AG08395 (cell line): ENCODE data around the gene NCAPH2.

Experiments
- DNase-seq: peaks from one replicate; pipeline ENCODE4 v3.0.0; 2012; ENCODE audit warnings: mixed read lengths, low spot score

NCAPH2 gene

DNA sequence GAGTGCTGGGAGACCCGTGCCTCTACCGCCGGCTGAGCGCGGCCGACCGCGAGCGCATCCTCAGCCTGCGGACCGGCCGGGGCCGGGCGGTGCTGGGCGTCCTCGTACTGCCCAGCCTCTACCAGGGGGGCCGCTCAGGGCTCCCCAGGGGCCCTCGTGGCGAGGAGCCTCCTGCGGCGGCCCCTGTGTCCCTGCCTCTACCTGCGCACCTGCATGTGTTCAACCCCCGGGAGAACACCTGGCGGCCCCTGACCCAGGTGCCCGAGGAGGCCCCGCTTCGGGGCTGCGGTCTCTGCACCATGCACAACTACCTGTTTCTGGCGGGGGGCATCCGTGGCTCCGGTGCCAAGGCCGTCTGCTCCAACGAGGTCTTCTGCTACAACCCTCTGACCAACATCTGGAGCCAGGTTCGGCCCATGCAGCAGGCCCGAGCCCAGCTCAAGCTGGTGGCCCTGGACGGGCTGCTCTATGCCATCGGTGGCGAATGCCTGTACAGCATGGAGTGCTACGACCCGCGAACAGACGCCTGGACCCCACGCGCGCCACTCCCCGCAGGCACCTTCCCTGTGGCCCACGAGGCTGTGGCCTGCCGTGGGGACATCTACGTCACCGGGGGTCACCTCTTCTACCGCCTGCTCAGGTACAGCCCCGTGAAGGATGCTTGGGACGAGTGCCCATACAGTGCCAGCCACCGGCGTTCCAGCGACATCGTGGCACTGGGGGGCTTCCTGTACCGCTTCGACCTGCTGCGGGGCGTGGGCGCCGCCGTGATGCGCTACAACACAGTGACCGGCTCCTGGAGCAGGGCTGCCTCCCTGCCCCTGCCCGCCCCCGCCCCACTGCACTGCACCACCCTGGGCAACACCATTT, 41.1 kb downstream of the NCAPH2 start:
- no peak for DNase-seq

DNA sequence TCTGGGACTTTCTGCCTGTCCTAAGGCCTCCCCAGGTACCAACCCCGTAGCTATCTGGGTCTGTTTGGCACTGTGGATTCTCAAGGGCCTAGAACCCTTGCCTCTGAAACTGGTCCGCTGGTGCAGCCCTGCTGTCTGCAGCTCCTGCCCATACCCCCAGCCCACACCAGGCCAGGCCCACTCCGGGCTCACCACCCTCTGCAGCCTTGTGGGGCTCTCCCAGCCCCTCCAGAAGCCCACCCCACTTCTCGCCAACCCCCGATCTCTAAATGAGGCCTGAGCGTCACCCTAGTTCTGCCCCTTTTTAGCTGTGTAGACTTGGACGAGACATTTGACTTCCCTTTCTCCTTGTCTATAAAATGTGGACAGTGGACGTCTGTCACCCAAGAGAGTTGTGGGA, 42.4 kb downstream of the NCAPH2 start:
- no peak for DNase-seq

DNA sequence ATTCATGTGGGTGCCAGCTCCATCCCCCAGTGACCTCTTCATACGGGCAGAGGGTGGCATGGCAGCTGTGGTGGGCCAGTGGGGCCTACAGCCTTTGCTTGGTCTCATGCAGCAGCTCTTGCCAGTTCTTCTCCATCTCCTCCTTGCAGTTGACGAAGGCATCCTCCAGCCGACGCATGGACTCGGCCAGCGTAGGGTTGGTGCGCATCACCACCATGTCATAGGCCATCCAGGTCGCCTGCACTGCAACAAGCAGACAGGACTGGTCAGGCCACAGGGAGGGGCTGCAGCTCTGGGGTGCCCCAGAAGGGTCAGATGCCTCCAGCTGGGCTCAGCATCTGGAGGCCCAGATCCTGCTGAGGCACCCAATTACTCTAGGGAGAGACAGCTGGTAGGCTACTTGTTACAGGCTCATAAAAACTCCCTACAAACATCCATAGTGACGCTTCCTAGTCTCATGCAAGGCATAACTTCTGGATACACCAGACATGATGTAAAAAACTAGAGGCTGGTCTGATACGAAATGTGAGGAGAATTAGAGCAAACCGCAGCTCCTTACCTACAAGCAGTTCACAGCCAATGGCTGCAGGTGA, 43.2 kb downstream of the NCAPH2 start:
- no peak for DNase-seq

- no peak for DNase-seq
These were observed 45.3 kb downstream of the NCAPH2 start for GRCh38 chr22:50553310-50553709.

- no peak for DNase-seq
These were observed 48.7 kb downstream of the NCAPH2 start for GRCh38 chr22:50556703-50557102.

GRCh38 chr22:50560034-50560433, 52.0 kb downstream of the NCAPH2 start:
- no peak for DNase-seq

DNA sequence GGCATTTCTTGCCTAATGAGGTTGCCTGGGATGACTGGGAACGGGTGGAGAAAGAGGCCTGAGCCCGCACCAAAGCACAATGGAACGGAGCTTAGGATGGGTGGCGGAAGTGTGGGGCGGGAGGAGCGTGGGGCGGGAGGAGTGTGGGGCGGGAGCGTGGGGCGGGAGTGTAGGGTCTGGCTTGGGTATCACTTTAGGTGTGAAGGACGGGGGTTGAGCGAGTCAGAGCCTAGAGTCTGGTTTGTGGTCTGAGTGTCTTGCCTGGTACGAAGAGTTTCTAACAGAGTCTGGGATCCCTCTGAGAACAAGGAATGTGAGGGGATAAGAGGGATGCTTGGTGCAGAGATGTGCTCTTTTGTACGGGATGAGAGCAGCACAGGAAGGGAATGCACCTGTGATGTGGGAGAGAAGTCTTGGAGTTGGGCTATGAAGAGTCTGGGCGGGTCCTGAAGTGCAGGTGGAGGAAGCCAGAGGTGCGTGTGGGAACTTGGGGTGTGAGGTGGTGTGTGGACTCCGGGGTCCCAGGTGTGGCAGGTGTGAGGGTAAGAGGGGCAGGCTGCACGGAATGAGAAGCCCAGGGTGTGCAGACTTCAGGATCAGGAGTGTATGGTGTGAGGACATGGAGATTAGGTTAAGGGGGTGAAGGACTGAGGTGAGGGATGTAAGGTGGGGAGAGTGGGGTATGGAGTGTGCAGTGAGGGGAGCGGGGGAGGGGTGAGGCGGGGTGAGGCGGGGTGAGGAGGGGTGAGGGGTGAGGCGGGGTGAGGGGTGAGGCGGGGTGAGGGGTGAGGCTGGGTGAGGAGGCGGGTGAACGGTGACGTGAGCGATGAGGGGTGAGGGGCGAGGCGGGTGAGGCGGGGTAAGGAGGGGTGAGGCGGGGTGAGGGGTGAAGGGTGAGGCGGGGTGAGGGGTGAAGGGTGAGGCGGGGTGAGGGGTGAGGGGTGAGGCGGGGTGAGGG, 53.7 kb downstream of the NCAPH2 start:
- no peak for DNase-seq

GRCh38 chr22:50562523-50563412, 54.7 kb downstream of the NCAPH2 start, which contains the start of gene SYCE3:
TSS of gene SYCE3 (minus strand) at chr22:50562919. CDS start at chr22:50556405, 6,514 bp downstream.
- DNase-seq = peak; percentile 96

- no peak for DNase-seq
These were observed 55.6 kb downstream of the NCAPH2 start for GRCh38 chr22:50563413-50564160.

DNA sequence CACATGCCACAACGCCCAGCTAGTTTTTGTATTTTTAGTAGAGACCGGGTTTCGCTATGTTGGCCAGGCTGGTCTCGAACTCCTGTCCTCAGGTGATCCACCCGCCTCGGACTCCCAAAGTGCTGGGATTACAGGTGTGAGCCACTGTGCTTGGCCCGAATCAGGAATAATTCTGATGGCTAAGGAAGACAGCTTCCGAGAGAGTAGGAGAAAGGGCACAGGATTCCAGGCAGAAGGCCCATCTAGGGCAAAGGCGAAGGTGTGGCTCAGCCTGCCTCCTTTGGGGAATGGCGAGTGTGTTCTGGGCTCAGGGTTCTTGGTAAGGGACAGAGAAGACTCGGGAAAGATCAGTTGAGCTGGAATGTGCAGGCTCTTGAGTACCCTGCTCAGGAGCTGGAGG, 56.3 kb downstream of the NCAPH2 start:
- DNase-seq = no peak

GRCh38 chr22:50567721-50568252, 59.8 kb downstream of the NCAPH2 start:
- DNase-seq = no peak

DNA sequence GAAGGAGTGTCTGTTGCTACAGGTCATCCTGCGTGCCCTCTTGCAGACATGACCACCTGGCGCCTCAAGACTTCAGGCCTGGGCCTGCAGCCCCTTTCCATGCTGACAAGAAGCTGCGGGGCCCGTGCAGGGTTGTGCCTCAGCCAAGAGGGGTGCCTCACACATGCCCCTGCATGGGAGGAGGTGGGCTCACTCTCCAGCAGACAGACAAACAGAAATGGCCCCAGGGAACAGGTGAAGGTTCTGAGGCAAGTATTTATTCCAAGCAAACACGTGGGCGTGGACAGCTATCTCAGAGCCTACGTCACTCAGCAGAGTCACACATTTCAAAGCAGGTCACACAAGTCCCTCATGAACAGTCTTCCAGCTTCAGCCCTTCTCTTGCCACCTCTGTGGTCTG, 60.6 kb downstream of the NCAPH2 start:
- no peak for DNase-seq

GRCh38 chr22:50569041-50569459, 61.0 kb downstream of the NCAPH2 start:
- no peak for DNase-seq

DNA sequence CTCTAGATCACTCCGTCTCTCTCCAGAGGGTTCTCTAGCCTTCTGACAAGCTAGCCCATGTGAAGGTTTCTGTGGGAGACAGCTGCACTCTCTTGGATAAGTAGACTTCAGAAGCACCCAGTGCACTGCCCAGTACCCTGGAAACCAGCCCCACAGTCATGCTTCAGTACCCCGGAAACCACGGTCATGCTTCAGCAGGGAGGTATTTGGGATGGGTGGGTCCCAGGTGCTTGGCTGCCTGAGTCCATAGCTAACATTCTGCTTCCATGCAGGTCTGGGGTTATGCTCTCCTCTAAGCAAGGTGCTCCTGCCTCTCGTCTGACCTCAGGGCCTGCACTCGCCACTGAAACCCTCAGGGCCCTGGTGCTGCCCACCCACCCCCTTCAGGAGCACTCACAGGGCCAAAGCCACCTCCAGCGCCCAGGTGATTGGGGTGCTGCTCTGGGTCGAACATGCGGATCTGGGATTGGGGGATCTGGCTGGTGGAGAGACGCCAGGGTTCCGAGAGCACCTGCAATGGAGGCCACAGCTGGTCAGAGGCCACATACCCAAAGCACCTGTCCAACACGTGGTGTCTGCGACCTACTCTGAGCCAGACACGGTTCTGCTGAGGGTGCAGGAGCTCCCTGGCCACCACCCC, 62.0 kb downstream of the NCAPH2 start:
- DNase-seq = no peak

DNA sequence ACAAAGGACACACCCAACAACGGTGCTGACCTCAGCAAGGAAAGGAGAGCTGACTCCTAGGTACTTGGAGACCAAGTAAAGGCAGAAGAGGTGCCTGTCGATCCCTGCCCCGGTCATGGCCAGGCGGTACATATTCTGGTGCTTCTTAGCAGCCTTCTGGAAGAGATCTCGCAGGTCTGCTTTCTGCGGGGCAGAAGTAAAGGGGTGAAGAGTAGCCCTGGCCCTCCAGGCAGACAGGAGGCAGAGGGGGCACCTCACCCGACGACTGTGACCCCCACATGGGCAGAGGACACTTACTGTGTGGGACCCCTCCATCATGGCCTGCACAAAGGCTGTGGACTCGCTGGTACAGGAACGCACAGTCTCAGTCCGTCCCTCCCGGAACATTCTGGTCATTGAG, 62.8 kb downstream of the NCAPH2 start:
- DNase-seq = no peak

DNA sequence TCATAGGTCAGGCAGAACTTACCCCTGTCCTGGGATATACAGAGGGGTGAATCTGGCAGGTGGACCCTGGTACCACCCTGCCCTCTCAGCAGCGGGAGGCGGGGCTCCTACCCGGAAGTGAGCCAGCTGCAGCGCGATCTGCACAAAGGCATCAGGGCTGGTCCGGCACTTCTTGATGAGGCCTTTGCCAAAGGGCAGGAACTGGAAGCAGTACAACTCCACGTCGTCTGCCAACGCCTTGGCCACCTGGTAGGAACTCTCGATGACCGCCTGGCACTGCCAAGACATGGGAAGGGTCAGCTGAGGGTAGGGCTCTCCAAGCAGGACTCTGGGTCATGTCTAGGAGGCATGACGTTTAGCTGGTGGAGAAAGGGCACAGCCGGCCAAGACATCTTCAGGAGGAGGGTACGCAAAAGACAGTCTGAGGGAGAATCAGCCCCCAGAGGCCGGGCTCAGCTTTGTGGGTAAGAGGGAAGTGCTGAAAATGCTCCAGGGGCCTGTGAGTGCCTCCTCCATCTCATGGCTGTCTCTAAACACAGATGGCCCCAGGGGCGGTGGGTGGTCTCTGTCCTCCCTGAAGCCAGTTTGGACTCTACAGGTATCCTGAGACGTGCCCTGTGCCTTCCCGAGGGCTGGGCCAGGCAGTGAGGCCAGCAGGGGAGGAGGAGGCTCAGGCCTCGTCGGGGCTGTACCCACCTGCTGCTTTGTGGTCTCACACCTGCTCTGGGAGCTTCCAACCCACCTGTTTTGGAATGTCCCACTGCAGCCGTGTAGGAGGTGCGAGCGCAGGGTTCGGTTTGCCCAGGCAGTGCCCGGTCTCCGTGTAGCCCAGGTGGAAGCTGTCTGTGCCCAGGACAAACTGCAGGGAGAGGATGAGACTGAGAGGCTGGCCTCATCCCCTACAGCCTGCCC, 63.5 kb downstream of the NCAPH2 start:
- no peak for DNase-seq

DNA sequence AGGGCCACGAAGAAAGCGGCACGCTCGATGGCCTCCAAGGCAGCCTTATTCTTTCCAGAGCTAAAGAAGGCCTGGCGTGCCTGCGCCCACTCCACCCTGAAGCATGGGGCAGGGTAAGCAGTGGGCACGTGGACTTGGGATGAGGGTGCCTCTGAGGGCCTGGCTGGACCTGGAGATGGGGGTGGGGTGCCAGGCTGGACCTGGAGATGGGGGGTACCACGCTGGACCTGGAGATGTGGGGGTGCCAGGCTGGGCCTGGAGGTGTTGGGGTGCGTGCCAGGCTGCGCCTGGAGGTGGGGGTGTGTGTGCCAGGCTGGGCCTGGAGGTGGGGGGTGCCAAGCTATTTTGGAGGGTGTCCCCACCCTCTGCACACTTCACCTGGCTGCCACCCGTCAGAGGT, 64.9 kb downstream of the NCAPH2 start:
- no peak for DNase-seq

- DNase-seq = no peak
These were observed 65.7 kb downstream of the NCAPH2 start for GRCh38 chr22:50573491-50574382.
